ENCODE data around the gene WDR76.

WDR76 gene

GRCh38 chr15:43879386-43880355 is 52.9 kb downstream of the WDR76 start:
- no peak for DNase-seq

- DNase-seq, result no peak
Measured at GRCh38 chr15:43880406-43881194, 53.8 kb downstream of the WDR76 start.

DNA sequence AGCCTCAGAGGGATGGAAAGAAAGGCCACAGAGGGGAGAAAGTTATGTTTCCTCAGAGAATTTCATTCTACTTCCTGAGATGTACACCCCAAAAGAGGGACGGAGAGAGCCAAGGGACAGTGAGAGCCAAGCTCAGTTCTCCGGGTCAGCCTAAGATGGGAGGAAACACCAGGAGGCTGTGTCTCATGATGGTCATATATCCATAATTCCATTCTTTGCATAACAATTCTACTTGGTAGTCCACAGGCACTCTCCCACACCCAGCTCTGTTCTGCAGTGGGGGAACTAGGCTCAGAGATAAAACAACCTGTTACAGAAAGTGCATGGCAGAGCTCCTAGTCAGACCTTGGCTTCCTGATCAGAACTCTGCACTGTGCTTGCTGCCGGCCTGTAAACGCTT is 54.4 kb downstream of the WDR76 start:
- DNase-seq, result no peak

- no peak for DNase-seq
Measured at GRCh38 chr15:43881944-43882343, 55.1 kb downstream of the WDR76 start.

DNA sequence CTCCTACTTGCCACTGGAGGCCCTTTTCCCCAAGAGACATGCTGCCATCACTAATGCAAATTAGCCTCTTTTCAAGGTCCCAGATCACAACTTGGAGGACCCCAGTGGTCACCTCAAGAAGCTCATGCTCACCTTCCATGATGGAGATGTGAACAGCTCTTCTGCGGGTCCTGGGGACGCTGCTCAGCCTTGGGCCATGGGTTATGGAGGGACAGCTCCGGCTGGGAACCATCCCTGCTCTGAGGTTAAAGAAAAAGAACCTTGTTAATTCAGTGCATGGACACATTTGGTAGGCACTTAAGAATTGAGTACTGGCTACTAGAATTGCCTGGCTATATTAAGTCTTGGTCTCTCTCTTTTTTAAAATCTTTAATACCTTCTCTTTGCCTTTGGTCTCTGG is 56.8 kb downstream of the WDR76 start:
- no peak for DNase-seq

DNA sequence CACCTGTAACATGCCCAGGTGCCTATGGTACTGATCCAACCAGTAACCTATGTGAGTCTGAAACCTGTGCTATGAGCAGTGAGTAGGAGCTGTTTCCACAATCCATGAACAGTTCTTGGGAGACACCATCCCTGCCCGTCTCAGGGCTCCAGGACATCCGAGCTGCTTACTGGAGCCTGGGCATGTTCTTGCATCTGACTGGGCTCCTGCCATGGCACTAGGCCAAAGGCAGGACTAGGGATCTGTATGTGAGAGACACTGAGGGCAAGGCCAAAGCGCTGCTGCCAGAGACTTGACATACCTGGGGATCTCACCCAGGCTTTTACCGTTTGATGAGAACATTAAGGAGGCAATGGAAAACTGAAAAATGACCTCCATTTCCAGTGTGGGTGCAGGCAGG is 59.8 kb downstream of the WDR76 start:
- no peak for DNase-seq

DNA sequence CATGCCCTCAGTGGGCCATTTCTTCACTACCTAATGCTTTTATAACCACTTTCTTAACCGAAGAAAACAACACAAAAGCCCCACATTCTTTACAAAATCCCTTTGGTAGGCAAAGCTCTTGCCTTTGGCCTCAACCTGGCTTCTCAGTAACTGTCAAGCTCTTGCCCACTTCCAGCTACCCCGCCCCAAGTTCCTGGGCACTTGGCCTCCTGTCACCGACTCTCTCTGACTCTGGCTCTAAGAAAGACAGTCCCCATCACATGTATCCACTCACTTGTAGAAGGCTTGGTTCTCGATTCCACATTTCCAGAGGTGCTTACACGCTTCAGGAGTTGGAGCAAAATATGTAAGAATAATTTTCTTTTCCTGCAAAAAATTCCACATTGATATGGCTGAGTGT is 61.1 kb downstream of the WDR76 start:
- no peak for DNase-seq

DNA sequence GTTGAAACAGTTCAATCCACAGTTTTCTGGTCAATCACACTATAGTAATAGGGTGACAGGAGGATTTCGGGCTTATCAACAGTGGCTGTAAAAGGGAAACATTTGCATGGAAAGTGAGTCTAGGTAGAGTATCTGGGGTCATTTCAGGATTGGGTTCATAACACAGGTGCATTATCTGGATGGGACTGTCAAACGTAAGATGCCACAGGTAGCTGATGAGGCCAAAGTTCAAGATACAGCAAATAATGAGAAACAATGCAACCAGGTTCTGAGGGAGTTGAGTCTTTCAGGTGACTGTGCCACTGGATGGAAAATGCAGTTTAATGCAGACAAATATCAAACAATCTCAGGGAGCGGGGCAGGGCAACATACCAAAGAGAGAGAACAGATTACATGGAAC is 62.2 kb downstream of the WDR76 start:
- DNase-seq, result no peak

GRCh38 chr15:43893956-43894355 is 67.2 kb downstream of the WDR76 start:
- no peak for DNase-seq

GRCh38 chr15:43895586-43895985 is 68.8 kb downstream of the WDR76 start:
- no peak for DNase-seq

DNA sequence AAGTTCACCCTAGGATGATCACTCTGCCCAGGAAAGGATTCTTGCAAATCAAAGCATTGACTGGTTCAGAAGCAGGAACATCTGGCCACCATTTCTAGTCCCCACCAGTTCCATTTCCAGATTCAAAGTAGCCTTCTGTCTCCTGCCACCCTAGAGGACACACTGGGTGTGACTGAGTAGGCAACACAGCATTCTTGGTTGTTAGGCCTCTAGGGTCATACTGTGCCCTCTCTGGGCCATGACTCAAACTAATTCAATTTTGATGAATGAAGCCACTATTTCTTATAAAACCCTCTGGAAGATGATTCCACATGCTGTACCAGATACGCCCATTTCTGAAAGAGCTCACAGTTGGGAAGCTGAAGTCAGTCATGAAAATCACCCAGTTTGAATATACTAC is 69.7 kb downstream of the WDR76 start:
- DNase-seq, result no peak

DNA sequence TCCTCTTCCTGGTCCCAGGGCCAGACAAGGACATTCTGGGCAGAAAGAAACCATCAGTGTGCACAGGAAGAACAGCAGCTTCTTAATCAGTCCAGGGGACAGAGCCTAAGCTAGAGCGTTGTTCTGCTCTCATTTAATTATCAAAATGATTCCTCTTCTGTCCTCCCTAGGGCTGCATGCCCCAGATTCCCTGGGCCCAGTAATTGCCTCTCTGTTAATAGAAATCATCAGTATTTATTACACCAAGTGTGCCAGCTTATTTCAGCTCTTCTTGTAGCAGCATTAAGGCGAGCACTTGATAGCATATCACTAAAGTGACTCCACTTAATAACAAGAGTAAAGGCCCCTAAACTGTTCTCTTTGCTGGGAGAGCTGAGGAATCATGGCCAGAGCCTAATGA is 72.1 kb downstream of the WDR76 start:
- DNase-seq, result no peak

- no peak for DNase-seq
Measured at GRCh38 chr15:43899928-43900327, 73.1 kb downstream of the WDR76 start.

GRCh38 chr15:43900996-43901395 is 74.2 kb downstream of the WDR76 start:
- no peak for DNase-seq

GRCh38 chr15:43901495-43901894 is 74.7 kb downstream of the WDR76 start:
- no peak for DNase-seq

- peak in 4 of 5 donors; percentile 27 to 43 (median 39) for DNase-seq
Measured at GRCh38 chr15:43903864-43904290, 77.1 kb downstream of the WDR76 start.

- DNase-seq, result no peak
Measured at GRCh38 chr15:43905755-43906154, 79.0 kb downstream of the WDR76 start.

GRCh38 chr15:43908516-43909050 is 81.8 kb downstream of the WDR76 start:
- DNase-seq, result no peak

- DNase-seq, result no peak
Measured at GRCh38 chr15:43911235-43911781, 84.5 kb downstream of the WDR76 start.

GRCh38 chr15:43912208-43912607 is 85.4 kb downstream of the WDR76 start:
- DNase-seq, result no peak

DNA sequence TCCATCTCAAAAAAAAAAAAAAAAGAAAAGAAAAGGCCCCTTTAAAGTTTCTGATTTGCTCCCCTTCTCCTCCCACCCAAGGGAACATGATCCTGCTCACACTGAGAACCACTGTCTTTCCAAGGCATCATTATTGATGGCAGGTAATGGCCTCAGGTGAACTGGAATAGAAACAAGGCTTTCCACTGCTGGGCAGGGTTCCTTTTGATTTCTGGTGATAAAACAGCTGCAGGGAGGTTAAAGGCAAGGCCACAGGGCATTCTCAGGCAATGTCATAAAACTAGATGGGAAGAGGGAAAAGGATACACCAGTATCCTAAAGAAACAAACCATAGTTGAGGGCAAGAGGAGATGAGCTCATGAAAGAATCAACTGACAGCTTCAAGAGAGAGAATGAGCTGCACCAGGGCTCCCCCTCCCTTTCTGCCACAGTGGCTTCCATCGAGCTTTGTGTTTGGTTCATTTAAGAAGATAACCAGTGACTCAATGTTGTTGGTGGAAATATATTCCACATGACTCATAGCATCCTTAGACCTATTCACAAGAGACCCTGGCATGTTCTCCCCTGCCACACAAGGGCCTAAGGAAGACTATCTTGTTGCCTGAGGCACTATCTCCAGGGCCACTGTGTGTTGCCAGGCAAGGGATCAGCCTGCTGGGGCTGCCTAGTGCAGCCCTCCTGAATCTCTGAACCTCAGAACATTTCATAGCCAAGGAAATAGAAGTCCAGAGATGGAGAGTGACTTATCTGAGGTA is 86.4 kb downstream of the WDR76 start:
- DNase-seq, result no peak

DNA sequence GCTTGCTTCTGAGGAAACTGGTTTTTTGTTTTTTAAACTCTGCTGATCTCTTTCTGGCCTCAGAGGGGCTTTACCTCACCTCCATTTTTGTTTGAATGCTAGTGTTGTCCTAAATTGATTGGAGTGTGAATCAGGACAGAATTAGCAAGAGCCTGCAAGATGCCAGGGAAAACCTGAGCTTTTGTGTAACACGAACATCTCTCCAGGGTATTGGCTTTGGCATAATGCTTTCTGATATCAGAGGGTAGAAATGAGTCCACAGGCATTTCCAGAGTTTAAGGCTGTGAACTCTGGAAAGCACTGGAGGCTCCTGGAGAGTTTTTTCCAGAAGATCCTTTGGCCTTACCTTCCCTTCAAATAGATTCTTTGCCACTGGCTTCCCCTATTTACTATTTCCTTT is 87.1 kb downstream of the WDR76 start:
- no peak for DNase-seq
